Sigmoid colon (tissue), 4 donors: Measurements from ENCODE around the gene KLHL35.

Experiments used
- CTCF ChIP-seq, 4 experiments: fragments of 450-650 bp in 3 of 4; fragments of 200-600 bp in 1 of 4; IDR thresholded peaks; one replicate each; pipeline ENCODE4 v1.5.1; 2016 to 2019; ENCODE audit warnings: antibody characterized with exemption in 4 of 4, mild to moderate bottlenecking in 3 of 4, moderate library complexity in 2 of 4
- POLR2A ChIP-seq, 2 donors: fragments of 450-650 bp; IDR thresholded peaks; one replicate each; pipeline ENCODE4 v1.6.1; 2016; ENCODE audit warnings: antibody characterized with exemption in 2 of 2, mild to moderate bottlenecking in 2 of 2, moderate library complexity in 2 of 2
- POLR2AphosphoS5 ChIP-seq, 4 donors: sonication (generic); formaldehyde crosslinking; IDR thresholded peaks; one replicate each; pipeline ENCODE4 v1.6.1; 2017; ENCODE audit warnings: antibody characterized with exemption in 4 of 4

DNA sequence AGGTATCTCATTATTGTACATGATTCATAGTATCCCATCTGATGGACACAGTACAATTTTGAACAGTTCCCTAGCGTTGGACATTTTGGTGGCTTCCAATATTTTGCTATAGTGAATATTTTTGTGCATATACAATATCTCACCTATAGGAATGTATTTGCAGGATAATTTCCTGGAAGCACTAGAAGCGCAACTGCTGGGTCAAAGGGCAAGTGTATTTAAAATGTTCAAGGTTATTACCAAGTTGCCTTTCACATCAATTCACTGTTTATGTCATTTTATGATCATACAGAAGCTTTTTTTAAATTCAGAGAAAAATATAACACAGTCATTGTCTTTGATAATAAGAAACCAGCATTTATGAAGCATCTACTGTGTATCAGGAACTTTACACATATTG lies 52.8 kb downstream of the KLHL35 start:
- TF ChIP-seq POLR2AphosphoS5 (IDR thresholded peaks at IDR 0.05) = no peak
- no peak for TF ChIP-seq CTCF (IDR thresholded peaks at IDR 0.05)
- no peak for TF ChIP-seq POLR2A (IDR thresholded peaks at IDR 0.05)
